ENCODE measurements around the gene PTK6. TPM values are rescaled to one million over a fixed set of nuclear protein-coding genes. Genes with fewer than 3 reads are reported as not detected.
A peak's percentile ranks its signal among the peaks of the same experiment; 100 is the strongest.

Gene PTK6
- total RNA-seq, 4 donors from 2014 or later, result 8.3 to 109 (median 84.5) TPM

DNA sequence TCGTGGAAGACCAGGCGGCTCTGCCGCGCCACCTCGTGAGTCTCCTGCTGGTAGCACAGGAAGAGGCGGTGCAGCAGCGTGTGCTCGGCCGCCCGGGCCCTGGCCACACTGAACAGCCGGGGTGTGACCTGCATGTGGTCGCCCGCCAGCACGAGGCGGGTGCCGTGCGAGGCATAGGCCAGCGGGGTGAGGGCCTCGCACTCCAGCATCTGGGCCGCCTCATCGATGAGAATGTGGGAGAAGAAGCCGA is 29.9 kb upstream of the PTK6 start:
- Histone ChIP-seq H3K4me1 (peaks cover 0 to 30% (median 14%) of the 10 kb centered on the region in 4 donors), H3K27ac (peak overlapping the region in 3 of 4 donors; percentile 49 to 71 (median 64)), H3K36me3 (peaks cover 0 to 26% (median 0%) of the 10 kb centered on the region in 3 donors), H3K27me3 (no peaks in the 10 kb centered on the region), H3K9me3 (no peaks in the 10 kb centered on the region), H3K4me3 (no peak overlapping the region)
- peak in 1 of 3 donors; percentile 72 for DNase-seq
- TF ChIP-seq CTCF (IDR thresholded peaks at IDR 0.05), result peak in 1 of 6 experiments; percentile 5
- no peak for TF ChIP-seq POLR2A (IDR thresholded peaks at IDR 0.05)

GRCh38 chr20:63566395-63567135 is 29.4 kb upstream of the PTK6 start:
- DNase-seq, result peak in 1 of 3 donors; percentile 45
- peak overlapping the region in 2 of 4 donors; percentile 64 to 71 for H3K27ac ChIP-seq

DNA sequence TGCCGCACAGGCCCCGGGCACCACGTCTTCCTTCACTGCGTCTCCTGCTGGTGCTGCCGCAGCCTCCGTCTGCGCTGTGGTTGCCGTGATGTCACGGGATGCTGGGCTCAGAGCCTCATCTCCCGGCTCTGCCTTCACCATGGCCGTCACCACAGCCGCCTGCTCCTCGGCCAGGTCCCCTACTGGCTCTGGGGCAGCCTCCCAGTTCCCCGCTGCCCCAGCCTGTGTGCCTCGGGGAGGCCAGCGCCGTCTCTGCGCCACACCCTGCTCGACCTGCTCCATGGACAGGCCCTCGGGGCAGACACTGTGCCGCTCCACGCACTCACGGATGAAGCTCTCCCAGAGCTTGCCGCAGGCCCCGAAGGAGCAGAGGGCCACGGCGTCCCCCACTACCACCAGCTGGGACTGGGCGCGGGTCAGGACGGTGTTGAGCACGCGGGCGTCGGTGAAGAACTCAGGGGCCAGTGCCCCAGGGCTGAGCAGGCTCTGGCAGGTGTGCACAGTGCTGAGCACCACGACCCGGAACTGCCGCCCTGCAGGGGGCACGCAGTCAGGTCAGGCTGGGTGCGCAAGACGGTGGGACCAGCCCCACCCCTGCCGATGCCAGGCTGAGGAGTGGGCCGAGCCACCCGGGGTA is 28.6 kb upstream of the PTK6 start:
- Histone ChIP-seq H3K4me3 (no peak overlapping the region), H3K4me1 (peaks cover 0 to 30% (median 14%) of the 10 kb centered on the region in 4 donors), H3K36me3 (peaks cover 0 to 37% (median 0%) of the 10 kb centered on the region in 3 donors), H3K9me3 (no peaks in the 10 kb centered on the region), H3K27ac (no peak overlapping the region), H3K27me3 (no peaks in the 10 kb centered on the region)
- DNase-seq, result no peak
- TF ChIP-seq POLR2A (IDR thresholded peaks at IDR 0.05) (no peak), CTCF (IDR thresholded peaks at IDR 0.05) (no peak)

More at GRCh38 chr20:63566395-63567135, 29.4 kb upstream of the PTK6 start:
- Histone ChIP-seq H3K4me3 (no peak overlapping the region), H3K4me1 (peaks cover 0 to 30% (median 14%) of the 10 kb centered on the region in 4 donors), H3K9me3 (no peaks in the 10 kb centered on the region), H3K36me3 (peaks cover 0 to 29% (median 0%) of the 10 kb centered on the region in 3 donors), H3K27me3 (no peaks in the 10 kb centered on the region)
- no peak for TF ChIP-seq POLR2A (IDR thresholded peaks at IDR 0.05)
- no peak for TF ChIP-seq CTCF (IDR thresholded peaks at IDR 0.05)

DNA sequence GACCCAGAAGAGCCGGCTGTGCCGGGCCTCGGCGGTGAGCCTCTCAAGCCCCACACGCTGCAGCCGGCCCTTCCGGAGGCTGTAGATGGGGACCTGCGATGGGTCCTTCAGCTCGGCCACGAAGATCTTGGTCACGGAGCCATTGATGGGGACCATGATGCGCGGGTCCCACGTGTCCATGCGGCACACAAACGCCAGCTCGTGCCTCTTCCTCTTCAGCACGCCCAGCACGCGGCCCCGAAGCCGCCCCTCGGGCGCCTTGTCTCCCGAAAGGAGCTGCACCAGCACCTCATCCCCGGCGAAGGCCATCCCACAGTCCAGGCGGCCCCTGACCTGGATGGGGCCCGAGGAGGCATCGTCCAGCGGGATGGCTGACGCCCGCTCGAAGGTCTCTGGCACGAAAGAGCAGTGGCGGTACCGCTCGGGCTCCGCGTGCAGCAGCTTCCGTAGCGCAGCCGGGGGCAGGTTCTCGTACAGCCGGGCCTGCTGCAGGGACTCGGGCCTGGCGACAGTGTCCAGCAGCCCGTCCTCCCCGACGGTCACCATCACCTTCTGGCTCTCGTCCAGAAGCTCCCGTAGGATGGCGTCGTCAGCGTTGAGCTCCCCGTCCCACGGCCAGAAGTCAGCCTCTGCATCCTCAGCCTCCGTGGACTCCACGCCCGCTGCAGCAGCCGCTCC is 28.0 kb upstream of the PTK6 start:
- Histone ChIP-seq H3K4me3 (no peak overlapping the region), H3K27me3 (no peaks in the 10 kb centered on the region), H3K27ac (no peak overlapping the region), H3K36me3 (peaks cover 0 to 43% (median 0%) of the 10 kb centered on the region in 3 donors), H3K9me3 (no peaks in the 10 kb centered on the region), H3K4me1 (peaks cover 0 to 30% (median 14%) of the 10 kb centered on the region in 4 donors)
- no peak for DNase-seq
- no peak for TF ChIP-seq CTCF (IDR thresholded peaks at IDR 0.05)
- no peak for TF ChIP-seq POLR2A (IDR thresholded peaks at IDR 0.05)

DNA sequence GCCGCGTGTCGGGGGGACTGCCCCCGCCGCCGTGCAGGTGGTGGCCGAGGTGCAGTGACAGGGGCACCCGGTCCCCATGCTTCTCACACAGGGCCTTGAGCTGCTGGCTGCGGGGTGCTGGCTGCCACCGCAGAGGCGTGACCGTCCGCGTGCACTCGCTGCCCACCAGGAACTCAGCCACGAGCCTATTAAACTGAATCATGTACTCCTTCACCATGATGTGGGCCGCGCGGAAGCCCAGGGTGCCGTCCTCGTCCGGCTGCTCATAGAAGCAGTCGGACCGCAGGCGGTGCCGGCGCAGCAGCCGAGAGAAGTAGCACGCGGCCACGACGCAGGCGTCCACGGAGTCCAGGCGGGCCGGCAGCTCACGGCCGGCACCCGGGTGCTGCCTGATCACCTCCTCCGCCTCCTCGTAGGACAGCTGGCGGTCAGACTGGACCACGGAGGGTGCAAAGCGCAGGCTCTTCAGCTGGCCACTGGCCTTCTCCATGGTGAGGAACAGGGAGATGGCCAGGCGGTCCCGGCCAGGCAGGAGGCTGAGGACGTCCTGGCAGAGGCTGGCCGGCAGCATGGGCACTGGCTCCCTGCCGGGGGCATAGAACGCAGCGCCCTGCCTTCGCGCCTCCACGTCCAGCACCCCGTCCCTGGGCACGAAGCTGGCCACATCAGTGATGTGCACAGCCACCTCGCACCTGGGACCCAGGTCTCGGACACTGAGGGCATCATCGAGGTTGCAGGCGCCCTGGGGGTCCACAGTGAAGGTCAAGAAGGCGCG is 27.0 kb upstream of the PTK6 start:
- no peak overlapping the region for H3K27ac ChIP-seq
- no peak overlapping the region for H3K4me3 ChIP-seq
- peaks cover 0 to 49% (median 0%) of the 10 kb centered on the region in 3 donors for H3K36me3 ChIP-seq
- no peak for TF ChIP-seq CTCF (IDR thresholded peaks at IDR 0.05)
- TF ChIP-seq POLR2A (IDR thresholded peaks at IDR 0.05), result no peak
- no peaks in the 10 kb centered on the region for H3K27me3 ChIP-seq
- peaks cover 0 to 24% (median 14%) of the 10 kb centered on the region in 4 donors for H3K4me1 ChIP-seq
- no peaks in the 10 kb centered on the region for H3K9me3 ChIP-seq
- DNase-seq, result no peak

Data from Peyer's patch (tissue), 4 donors.